Measurements from ENCODE around the gene ANKRD40.
A peak's percentile ranks its signal among the peaks of the same experiment; 100 is the strongest.
"Not testable (repeated sequence)": the region's sequence is repeated elsewhere in the genome, so short reads cannot be mapped to it uniquely, and the experiment has no call there.

Gene ANKRD40

GRCh38 chr17:50707289-50708049, at the start of gene ANKRD40:
Gene ANKRD40 (minus strand): TSS chr17:50707914. CDS start chr17:50707654, 260 bp downstream.
- peak; percentile 91 for DNase-seq (ENCODE audit: low spot score)

GRCh38 chr17:50754521-50754920, 46.8 kb upstream of the ANKRD40 start:
- no peak for DNase-seq (ENCODE audit: low spot score)

GRCh38 chr17:50749245-50749644, 41.5 kb upstream of the ANKRD40 start:
- no peak for DNase-seq (ENCODE audit: low spot score)

- no peak for DNase-seq (ENCODE audit: low spot score)
These were observed 37.9 kb upstream of the ANKRD40 start for GRCh38 chr17:50745631-50746030.

GRCh38 chr17:50739098-50739497, 31.4 kb upstream of the ANKRD40 start:
- no peak for DNase-seq (ENCODE audit: low spot score)

GRCh38 chr17:50737118-50737698, 29.5 kb upstream of the ANKRD40 start:
- no peak for DNase-seq (ENCODE audit: low spot score)

- no peak for DNase-seq (ENCODE audit: low spot score)
These were observed 27.6 kb upstream of the ANKRD40 start for GRCh38 chr17:50735287-50735686.

- peak; percentile 37 for DNase-seq (ENCODE audit: low spot score)
These were observed 24.1 kb upstream of the ANKRD40 start for GRCh38 chr17:50731575-50732460.

GRCh38 chr17:50728881-50729765, 21.4 kb upstream of the ANKRD40 start:
- no peak for DNase-seq (ENCODE audit: low spot score)

GRCh38 chr17:50728112-50728429, 20.4 kb upstream of the ANKRD40 start:
- no peak for DNase-seq (ENCODE audit: low spot score)

- no peak for DNase-seq (ENCODE audit: low spot score)
These were observed 18.3 kb upstream of the ANKRD40 start for GRCh38 chr17:50725769-50726655.

GRCh38 chr17:50724622-50725021, 16.9 kb upstream of the ANKRD40 start:
- DNase-seq (ENCODE audit: low spot score): not testable (repeated sequence)

GRCh38 chr17:50722746-50723145, 15.0 kb upstream of the ANKRD40 start:
- no peak for DNase-seq (ENCODE audit: low spot score)

- peak; percentile 61 for DNase-seq (ENCODE audit: low spot score)
These were observed 13.7 kb upstream of the ANKRD40 start for GRCh38 chr17:50721194-50722010.

GRCh38 chr17:50719924-50720794, 12.4 kb upstream of the ANKRD40 start:
- peak; percentile 62 for DNase-seq (ENCODE audit: low spot score)

- DNase-seq (ENCODE audit: low spot score): peak; percentile 97
These were observed 11.6 kb upstream of the ANKRD40 start, which contains the start of gene LUC7L3 for GRCh38 chr17:50719144-50719923. Gene LUC7L3 (plus strand): TSS chr17:50719603. CDS start chr17:50719733, 130 bp downstream.

- DNase-seq (ENCODE audit: low spot score): no peak
These were observed 7.8 kb upstream of the ANKRD40 start for GRCh38 chr17:50715471-50715870.

GRCh38 chr17:50712641-50713040, 4.9 kb upstream of the ANKRD40 start:
- DNase-seq (ENCODE audit: low spot score): no peak

Data from hematopoietic multipotent progenitor cell treated with erythropoietin and hydrocortisone succinate and interleukin-3 and kit ligand, for 17 days (in vitro differentiated cells).